NB4 (cell line): ENCODE measurements around the gene COQ10B.

ENCODE experiments used
- DNase-seq: peaks from one replicate; pipeline ENCODE4 v3.0.0; 2010; ENCODE audit warnings: low read depth
- H3K4me3 ChIP-seq: one replicate; pipeline ENCODE4 v1.5.1; 2011; ENCODE audit warnings: mild to moderate bottlenecking, low read depth, low read length, moderate library complexity
- CTCF ChIP-seq: IDR thresholded peaks from one replicate; pipeline ENCODE4 v1.5.1; 2012; ENCODE audit warnings: low read depth, low read length
- MAX ChIP-seq: IDR thresholded peaks from 2 replicates; pipeline ENCODE4 v1.6.1; 2011; ENCODE audit warnings: low read depth, low read length
- MYC ChIP-seq: IDR thresholded peaks from 2 replicates; pipeline ENCODE4 v1.6.1; 2011; ENCODE audit warnings: low read depth, low read length
- POLR2A ChIP-seq: IDR thresholded peaks from 2 replicates; pipeline ENCODE4 v1.6.1; 2011; ENCODE audit warnings: mild to moderate bottlenecking; ENCODE audit not compliant: insufficient read length; ENCODE audit errors: extremely low read depth

COQ10B gene

GRCh38 chr2:197433780-197434438 lies 19.4 kb upstream of the COQ10B start:
- peak; percentile 25 for DNase-seq
- peak overlapping the region; percentile 93 for H3K4me3 ChIP-seq
- no peak for TF ChIP-seq MYC
- no peak for TF ChIP-seq POLR2A
- no peak for TF ChIP-seq CTCF

GRCh38 chr2:197434541-197435513 lies 18.5 kb upstream of the COQ10B start, which contains the start of gene SF3B1:
Gene SF3B1 (minus strand): TSS chr2:197435028. CDS start chr2:197434999, 29 bp downstream.
- DNase-seq, result peak; percentile 99
- peak within 1 kb of the TSS; percentile 93 for H3K4me3 ChIP-seq
- TF ChIP-seq MYC, result peak; percentile 85
- TF ChIP-seq POLR2A, result peak; percentile 90
- no peak for TF ChIP-seq CTCF
- TF ChIP-seq MAX, result peak; percentile 98

GRCh38 chr2:197435598-197436420 lies 17.5 kb upstream of the COQ10B start:
- TF ChIP-seq MYC (no peak), POLR2A (no peak)
- peak overlapping the region; percentile 93 for H3K4me3 ChIP-seq
- no peak for DNase-seq

- TF ChIP-seq MYC (no peak), MAX (no peak), CTCF (no peak), POLR2A (no peak)
Observed at GRCh38 chr2:197437380-197437779, 16.0 kb upstream of the COQ10B start.

GRCh38 chr2:197442857-197443256 lies 10.5 kb upstream of the COQ10B start:
- DNase-seq, result peak; percentile 51
- no peak for TF ChIP-seq POLR2A
- TF ChIP-seq MYC, result peak; percentile 11; the same call in 1 of the 2 replicates
- peak; percentile 58 for TF ChIP-seq MAX
- no peak for TF ChIP-seq CTCF
- no peak overlapping the region for H3K4me3 ChIP-seq

More at GRCh38 chr2:197437380-197437779, 16.0 kb upstream of the COQ10B start:
- no peak overlapping the region for H3K4me3 ChIP-seq
- no peak for DNase-seq

GRCh38 chr2:197445746-197446145 lies 7.6 kb upstream of the COQ10B start:
- H3K4me3 ChIP-seq, result no peak overlapping the region
- TF ChIP-seq CTCF (no peak), POLR2A (no peak), MYC (no peak), MAX (no peak)

More at GRCh38 chr2:197445746-197446145, 7.6 kb upstream of the COQ10B start:
- DNase-seq, result no peak
